ENCODE results near the gene GNA12.

Gene GNA12

DNA sequence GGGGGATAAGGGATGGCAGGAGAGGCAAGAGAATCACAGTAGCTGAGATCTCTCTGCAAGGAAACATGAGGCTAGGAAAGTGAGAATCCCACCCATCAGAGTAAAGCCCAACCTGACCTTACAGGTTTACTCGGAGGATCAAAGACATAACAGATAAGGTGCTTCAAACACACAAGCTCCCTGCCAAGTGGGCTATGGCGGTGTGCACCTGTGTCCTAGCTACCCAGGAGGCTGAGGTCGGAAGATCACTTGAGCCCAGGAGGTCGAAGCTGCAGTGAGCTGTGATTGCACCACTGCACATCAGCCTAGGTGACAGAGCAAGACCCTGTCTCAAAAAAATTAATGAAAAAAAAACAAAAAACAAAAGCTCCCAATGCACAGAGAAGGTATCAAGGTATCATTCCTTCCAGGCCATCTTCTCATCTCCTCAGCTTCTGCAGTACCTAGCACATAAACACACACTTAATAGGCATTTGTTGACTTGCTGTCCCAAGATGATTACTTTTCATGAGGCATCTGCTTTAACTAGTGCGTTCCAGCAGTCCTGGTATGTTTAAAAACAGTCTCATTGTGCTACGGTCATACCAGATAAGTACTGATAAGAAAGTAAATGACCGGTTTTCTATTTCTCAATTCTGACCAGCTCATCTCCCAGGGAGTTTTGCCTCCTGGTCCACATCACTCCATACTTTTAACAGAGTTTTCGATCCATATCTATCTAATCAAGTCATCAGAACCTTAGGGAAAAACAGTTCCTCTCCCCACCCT, 13.3 kb downstream of the GNA12 start:
- ATAC-seq (ENCODE audit: low read depth) (no peak), DNase-seq (ENCODE audit: low spot score) (no peak)
- Histone ChIP-seq H3K27me3 (ENCODE audit: insufficient read depth, poor library complexity, severe bottlenecking) (no peaks in the 10 kb centered on the region), H3K36me3 (ENCODE audit: low read depth) (peaks cover 44% of the 10 kb centered on the region), H3K27ac (ENCODE audit: poor library complexity, severe bottlenecking) (no peak overlapping the region), H3K9me3 (ENCODE audit: severe bottlenecking) (no peaks in the 10 kb centered on the region), H3K4me1 (ENCODE audit: insufficient read depth, poor library complexity, severe bottlenecking) (no peaks in the 10 kb centered on the region), H3K4me3 (ENCODE audit: severe bottlenecking) (no peak overlapping the region)
- TF ChIP-seq, protein P1, sequence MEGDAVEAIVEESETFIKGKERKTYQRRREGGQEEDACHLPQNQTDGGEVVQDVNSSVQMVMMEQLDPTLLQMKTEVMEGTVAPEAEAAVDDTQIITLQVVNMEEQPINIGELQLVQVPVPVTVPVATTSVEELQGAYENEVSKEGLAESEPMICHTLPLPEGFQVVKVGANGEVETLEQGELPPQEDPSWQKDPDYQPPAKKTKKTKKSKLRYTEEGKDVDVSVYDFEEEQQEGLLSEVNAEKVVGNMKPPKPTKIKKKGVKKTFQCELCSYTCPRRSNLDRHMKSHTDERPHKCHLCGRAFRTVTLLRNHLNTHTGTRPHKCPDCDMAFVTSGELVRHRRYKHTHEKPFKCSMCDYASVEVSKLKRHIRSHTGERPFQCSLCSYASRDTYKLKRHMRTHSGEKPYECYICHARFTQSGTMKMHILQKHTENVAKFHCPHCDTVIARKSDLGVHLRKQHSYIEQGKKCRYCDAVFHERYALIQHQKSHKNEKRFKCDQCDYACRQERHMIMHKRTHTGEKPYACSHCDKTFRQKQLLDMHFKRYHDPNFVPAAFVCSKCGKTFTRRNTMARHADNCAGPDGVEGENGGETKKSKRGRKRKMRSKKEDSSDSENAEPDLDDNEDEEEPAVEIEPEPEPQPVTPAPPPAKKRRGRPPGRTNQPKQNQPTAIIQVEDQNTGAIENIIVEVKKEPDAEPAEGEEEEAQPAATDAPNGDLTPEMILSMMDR (IDR thresholded peaks at IDR 0.05; ENCODE audit: poor library complexity, severe bottlenecking) = no peak

DNA sequence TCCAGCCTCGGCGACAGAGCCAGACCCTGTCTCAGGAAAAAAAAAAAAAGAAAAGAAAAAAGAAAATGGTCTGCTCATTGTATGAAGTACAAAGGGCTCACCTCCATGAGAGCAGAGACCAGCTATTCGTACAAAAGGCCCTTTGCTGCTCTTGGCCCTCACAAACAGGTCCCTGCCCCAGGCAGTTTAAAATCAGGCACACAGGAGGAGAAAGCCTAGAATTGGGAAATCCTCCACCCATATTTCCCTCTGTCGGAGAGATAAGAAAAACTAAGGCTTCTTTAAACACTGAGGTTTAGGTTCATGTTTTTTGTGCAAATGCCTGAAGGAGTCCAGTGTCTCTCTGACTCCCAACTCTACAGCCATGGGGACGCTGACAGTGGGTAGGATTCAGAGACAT, 15.1 kb downstream of the GNA12 start:
- DNase-seq (ENCODE audit: low spot score) = no peak
- TF ChIP-seq, protein P1 (IDR thresholded peaks at IDR 0.05; ENCODE audit: poor library complexity, severe bottlenecking) = no peak
- Histone ChIP-seq H3K4me3 (ENCODE audit: severe bottlenecking) (no peak overlapping the region), H3K27me3 (ENCODE audit: insufficient read depth, poor library complexity, severe bottlenecking) (no peaks in the 10 kb centered on the region), H3K4me1 (ENCODE audit: insufficient read depth, poor library complexity, severe bottlenecking) (no peaks in the 10 kb centered on the region), H3K9me3 (ENCODE audit: severe bottlenecking) (no peaks in the 10 kb centered on the region), H3K27ac (ENCODE audit: poor library complexity, severe bottlenecking) (no peak overlapping the region), H3K36me3 (ENCODE audit: low read depth) (peaks cover 27% of the 10 kb centered on the region)
- ATAC-seq (ENCODE audit: low read depth) = no peak

DNA sequence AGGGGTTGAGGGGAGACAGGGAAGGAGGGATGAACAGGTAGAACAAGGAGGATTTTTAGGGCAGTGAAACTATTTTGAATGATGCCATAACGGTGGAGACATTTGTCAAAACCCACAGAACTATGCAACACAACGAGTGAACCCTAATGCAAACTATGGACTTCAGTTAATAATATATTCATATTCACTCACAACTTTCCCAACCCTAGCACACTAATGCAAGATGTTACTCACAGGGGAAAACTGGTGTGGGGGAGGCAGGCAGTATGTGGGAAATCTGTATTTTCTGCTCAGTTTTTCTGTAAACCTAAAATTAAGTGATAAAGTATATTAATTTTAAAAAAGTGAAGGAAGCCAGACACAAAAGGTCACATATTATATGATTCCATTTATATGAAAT, 17.3 kb downstream of the GNA12 start:
- Histone ChIP-seq H3K27me3 (ENCODE audit: insufficient read depth, poor library complexity, severe bottlenecking) (no peaks in the 10 kb centered on the region), H3K4me1 (ENCODE audit: insufficient read depth, poor library complexity, severe bottlenecking) (peaks cover 18% of the 10 kb centered on the region), H3K9me3 (ENCODE audit: severe bottlenecking) (no peaks in the 10 kb centered on the region), H3K27ac (ENCODE audit: poor library complexity, severe bottlenecking) (no peak overlapping the region), H3K36me3 (ENCODE audit: low read depth) (peaks cover 17% of the 10 kb centered on the region), H3K4me3 (ENCODE audit: severe bottlenecking) (no peak overlapping the region)
- DNase-seq (ENCODE audit: low spot score) (no peak), ATAC-seq (ENCODE audit: low read depth) (no peak)
- TF ChIP-seq, protein P1 (IDR thresholded peaks at IDR 0.05; ENCODE audit: poor library complexity, severe bottlenecking) = no peak

DNA sequence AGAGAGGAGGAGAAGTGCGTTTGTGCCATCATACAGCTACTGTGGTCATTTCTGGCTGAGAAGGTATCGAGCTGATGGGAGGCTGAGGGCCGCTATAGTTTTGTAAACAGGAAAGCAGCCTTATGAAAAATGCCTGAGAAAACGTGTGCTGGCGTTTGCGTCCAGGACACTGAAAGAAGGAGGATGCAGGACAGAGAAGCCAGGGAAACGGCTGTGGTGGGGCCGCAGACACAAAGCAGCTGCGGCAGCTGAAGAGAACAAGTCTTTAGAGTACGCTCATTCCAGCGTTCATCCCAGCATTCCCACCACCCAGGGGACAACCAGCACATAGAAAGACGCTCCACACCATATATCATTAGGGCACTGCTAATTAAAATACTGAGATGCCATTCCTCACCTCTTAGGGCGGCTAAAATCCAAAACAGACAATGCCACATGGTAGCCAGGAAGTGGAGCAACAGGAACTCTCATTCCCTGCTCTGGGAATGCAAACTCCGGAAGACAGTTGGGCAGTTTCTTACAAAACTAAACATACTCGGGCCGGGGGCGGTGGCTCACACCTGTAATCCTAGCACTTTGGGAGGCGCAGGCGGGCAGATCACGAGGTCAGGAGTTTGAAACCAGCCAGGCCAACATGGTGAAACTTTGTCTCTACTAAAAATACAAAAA, 18.4 kb downstream of the GNA12 start:
- H3K4me1 ChIP-seq (ENCODE audit: insufficient read depth, poor library complexity, severe bottlenecking) = peaks cover 28% of the 10 kb centered on the region
- TF ChIP-seq, protein P1 (IDR thresholded peaks at IDR 0.05; ENCODE audit: poor library complexity, severe bottlenecking) = no peak
- H3K4me3 ChIP-seq (ENCODE audit: severe bottlenecking) = no peak overlapping the region

More for the DNA sequence above, 18.4 kb downstream of the GNA12 start:
- H3K9me3 ChIP-seq (ENCODE audit: severe bottlenecking) = no peaks in the 10 kb centered on the region
- H3K27me3 ChIP-seq (ENCODE audit: insufficient read depth, poor library complexity, severe bottlenecking) = no peaks in the 10 kb centered on the region
- ATAC-seq (ENCODE audit: low read depth) = no peak
- no peak overlapping the region for H3K27ac ChIP-seq (ENCODE audit: poor library complexity, severe bottlenecking)
- H3K36me3 ChIP-seq (ENCODE audit: low read depth) = peaks cover 13% of the 10 kb centered on the region; the same call in 1 of the 2 replicates
- DNase-seq (ENCODE audit: low spot score) = no peak

Data from RWPE2 (cell line).